ENCODE data around the gene ALOXE3.
"Not testable (repeated sequence)": the region's sequence is repeated elsewhere in the genome, so short reads cannot be mapped to it uniquely, and the experiment has no call there.

Gene ALOXE3

DNA sequence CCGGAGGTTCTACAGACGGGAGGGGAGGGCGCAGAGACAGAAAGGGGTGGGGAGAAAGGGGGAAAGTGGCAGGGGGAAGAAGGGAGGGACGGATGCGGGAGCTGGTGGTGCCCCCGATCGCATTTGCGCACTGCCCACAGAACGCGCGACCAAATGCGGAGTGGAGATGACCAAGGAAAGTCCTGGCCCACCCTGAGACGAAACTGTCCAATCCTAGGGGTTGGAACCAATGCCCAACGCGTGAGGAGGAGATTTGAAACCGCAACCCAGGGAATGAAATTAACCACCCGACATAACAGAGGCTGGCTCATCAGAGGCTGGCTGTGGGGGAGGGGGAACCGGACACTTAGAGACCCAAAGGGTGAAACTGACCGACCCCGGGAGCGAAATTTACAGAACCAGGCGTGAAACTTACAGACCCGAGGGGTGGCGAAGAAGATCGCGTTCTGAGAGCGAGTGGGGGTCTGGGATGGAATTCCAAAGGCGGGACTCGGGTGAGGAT lies 4.2 kb upstream of the ALOXE3 start:
- DNase-seq (ENCODE audit: low read depth): peak; percentile 51

DNA sequence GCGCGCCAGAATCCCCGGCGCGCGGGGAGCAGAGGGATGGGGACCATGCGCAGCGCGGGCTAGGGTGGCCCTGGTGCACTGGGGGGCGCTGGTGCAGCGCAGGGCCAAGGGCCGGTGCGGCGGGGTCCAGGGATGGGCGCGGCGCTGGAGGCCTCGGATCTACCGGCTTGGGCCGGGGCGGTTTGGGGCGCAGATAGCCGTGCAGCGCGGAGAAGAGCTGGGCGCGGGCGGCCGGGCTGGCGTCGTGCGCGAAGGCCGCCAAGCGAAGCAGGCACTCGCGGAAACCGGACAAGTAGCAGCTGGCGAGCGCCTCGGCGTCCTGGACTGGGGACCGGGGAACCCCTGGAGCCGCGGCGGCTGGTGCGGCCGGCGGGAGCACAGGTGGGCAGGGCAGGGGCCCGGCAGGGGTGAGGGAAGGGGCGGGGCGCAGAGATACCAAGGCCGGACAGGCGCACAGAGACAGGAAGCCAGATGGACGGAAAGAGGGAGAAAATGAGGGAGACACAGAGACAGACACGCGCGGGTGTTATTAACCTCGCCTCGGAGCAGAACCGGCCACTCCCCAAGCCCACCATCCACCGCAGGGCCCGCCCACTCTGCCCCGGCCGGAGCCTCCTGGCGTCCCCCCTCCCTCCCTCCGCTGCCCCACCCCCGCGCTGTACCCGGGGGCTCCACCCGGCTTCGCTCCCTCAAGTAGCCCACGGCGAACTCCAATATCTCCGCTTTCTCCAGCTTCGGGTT lies 3.5 kb upstream of the ALOXE3 start:
- peak; percentile 41 for DNase-seq (ENCODE audit: low read depth)

DNA sequence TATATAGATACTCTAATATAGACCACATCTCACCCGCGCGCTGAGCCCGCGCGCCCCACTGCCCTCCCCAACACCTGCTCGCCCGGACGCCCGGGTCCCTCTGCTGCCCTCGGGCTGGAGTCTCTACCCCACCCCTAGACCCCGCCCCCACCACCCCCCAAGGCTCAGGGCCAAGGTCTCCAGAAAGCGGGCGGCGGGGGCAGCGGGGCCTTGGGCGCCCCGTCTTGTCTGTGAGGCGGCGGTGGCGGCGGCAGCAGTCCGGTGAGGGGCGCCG lies 3.0 kb upstream of the ALOXE3 start:
- no peak for DNase-seq (ENCODE audit: low read depth)

DNA sequence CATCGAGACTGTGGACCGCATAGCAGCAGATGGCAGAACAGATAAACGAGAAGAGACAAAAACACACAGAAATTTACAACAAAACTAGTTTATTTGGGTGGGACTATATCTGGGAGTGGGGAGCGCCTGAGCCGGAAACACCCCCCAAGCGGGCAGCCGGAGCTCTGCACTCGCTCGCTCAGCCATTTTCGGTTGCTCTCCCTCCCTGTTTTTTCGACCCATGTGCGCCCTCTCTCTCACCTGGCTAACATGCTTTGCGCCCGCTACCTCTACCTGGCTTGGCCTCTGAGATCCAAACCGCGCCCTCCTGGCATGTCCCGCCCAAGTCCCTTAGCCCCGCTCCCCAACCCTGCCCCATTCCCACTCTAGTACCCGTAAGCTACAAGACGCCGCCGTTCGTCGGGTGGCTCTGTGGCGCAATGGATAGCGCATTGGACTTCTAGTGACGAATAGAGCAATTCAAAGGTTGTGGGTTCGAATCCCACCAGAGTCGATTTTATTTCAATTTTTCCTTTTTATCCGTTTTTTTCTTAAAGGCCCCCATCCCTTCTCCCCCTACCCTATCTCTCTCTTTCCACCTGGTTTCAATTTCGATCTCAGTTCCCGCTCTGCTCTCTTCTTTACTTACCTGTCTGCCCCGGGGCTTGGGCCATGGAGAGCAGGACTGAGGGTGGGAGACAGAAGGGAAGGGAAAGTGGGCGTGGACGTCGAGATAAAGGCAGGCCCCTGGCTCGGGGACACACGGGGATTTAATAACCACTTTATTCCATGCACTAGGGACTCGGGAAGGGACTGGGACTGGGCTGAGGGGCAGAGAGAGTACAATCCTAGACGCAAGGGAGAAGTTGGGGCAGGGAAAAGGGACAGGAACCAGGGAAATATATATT lies 2.4 kb upstream of the ALOXE3 start:
- peak; percentile 58 for DNase-seq (ENCODE audit: low read depth)

DNA sequence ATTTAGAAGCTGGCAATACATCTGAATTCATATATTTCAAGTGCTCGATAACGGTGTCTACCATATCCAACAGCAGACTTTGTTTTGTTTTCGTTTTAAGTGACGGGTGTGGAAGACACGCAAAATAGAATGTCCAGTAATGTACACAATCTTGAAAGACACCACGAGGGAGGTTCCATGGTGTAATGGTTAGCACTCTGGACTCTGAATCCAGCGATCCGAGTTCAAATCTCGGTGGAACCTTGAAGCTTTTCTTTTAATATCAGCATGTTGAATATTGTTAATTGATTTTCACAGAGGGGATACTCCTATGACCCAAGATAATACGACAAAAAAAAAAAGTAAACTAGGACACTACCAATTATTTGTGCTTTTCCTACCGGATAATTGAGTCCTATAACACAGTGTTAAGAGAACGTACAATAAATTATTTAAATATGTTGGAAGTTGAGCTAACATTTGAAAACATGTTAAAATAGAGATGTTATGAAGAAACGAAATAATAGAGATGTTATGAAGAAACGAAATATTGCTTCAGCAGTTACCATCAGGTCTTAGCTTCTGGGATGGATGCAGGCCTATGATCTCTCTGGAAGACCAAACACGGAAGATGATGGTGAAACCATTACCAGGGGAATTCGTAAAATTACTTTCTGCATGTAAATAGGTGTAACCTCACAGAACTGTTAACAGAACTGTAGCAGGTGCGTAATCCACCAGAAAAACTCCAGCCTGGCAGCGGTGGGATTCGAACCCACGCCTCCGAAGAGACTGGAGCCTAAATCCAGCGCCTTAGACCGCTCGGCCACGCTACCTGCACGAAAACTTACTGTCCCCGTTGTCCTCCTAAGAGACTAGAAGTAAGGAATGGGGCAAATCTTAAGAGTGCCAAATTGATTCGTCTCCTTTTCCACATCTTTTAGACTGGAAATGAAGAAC lies 1.5 kb upstream of the ALOXE3 start:
- peak; percentile 90 for DNase-seq (ENCODE audit: low read depth)

DNA sequence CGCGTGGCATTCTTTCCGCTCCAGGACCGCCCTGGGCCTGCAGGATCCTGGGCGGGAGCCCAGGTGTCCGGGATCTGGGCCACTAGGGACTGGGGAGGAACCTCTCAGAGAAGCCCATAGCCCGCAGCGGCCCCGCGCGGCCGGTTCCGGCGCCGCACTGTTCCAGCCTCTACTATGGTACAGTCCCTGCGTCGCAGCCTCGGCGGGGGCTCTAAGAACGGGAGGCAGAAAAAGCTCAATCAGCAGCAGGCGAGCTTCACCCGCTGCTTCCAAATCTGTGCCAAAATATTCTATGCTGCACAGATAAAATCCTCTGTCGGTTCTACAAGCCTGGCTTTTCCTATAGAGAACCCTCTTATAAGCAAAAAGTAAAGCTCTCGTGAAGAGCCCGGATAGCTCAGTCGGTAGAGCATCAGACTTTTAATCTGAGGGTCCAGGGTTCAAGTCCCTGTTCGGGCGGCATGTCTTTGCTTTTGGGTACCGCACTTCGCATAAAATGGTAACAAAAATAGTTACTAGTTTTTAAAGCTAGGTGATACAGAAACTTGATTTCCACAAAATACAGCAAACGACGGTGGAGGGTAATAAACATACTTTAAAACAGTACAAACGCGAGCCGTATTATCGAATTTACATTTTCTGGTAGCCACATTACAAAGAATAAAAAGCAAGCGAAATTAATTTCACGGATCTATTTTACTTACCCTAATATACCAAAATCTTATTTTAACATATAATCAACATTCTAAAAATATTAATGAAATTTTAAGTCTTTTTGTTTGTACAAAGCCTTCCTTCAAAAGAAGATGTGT lies 661 bp upstream of the ALOXE3 start:
- peak; percentile 72 for DNase-seq (ENCODE audit: low read depth)

DNA sequence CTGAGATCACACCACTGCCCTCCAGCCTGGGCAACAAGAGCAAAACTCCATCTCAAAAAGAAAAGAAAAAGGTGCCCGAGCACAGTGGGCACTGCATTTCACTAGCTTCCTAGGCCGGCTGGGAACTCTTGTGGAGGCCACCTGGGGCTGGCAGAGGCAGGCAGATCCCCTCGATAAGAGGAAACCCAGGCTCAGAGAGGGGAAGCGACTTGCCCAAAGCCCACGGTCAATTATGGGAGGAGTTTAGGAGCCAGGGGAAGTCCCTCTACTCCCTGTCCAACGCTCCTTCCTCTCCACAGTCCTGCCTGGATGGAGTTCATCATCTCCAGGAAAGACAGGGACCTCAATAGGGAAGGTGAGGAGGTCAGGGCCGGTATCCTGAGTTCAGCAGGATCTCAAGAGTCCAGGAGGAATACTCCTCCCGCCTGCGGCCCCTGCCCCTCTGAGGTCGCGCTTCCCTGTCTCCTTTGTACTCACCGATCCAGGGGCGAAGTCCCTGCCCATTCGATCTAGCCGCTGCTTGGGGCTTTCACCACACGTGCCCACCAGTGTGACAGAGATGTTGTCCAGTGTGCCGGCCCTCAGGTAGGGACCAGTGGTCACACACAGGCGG lies 841 bp downstream of the ALOXE3 start:
- DNase-seq (ENCODE audit: low read depth): no peak

DNA sequence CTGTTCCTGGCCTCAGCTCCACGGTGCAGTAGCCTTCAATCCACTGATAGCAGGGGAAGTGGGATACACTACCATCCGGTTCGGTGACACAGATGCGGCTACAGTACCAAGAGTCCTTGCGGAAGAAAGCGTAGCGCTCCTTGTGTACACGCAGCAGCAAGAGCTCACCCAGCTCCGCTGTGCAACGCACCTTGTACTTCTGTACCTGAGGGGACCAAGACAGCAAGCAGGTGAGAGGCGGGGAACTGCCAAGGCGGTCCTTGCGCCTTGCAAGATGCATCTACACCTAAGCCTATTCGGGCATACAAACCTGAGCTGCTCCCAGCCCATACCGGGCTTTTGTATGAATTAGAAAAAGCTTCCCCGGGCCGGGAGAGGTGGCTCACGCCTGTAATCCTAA lies 1.5 kb downstream of the ALOXE3 start:
- no peak for DNase-seq (ENCODE audit: low read depth)

DNA sequence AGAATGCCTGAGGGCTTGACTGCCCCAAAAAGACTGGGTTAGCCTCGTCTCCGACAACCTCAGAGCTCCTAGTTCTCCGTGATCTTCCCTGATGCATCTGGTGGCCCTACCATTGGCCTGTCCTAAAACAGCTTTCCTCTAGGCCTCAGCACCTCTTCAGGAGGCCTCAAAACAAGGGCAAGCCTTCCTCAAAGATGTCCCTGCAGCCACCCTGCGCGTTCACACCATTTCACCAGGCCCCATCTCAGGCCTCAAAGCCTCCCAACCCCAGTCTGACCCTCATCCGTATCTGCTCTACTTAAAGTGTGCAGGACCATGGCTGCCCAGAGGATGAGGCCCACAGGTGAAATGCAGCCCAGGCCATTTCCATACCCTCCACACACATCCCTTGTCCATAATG lies 7.4 kb downstream of the ALOXE3 start:
- DNase-seq (ENCODE audit: low read depth): no peak

DNA sequence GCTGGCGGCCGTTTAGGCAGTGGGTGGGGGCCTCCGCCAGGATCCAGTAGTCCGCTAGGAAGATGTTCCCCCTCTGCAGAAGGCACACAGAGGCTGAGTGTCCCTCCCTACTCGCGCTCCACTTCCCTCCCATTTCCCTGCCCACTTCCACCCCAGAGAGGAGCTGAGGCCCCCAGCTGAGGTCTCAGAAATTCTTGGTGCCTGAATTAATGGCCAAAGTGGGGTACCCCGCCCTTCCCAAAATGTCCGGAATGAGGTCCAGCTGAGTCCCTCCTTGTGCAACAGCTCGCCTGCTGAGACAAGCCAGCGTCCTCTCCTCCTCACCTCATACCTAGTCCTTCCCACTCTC lies 7.9 kb downstream of the ALOXE3 start:
- no peak for DNase-seq (ENCODE audit: low read depth)

DNA sequence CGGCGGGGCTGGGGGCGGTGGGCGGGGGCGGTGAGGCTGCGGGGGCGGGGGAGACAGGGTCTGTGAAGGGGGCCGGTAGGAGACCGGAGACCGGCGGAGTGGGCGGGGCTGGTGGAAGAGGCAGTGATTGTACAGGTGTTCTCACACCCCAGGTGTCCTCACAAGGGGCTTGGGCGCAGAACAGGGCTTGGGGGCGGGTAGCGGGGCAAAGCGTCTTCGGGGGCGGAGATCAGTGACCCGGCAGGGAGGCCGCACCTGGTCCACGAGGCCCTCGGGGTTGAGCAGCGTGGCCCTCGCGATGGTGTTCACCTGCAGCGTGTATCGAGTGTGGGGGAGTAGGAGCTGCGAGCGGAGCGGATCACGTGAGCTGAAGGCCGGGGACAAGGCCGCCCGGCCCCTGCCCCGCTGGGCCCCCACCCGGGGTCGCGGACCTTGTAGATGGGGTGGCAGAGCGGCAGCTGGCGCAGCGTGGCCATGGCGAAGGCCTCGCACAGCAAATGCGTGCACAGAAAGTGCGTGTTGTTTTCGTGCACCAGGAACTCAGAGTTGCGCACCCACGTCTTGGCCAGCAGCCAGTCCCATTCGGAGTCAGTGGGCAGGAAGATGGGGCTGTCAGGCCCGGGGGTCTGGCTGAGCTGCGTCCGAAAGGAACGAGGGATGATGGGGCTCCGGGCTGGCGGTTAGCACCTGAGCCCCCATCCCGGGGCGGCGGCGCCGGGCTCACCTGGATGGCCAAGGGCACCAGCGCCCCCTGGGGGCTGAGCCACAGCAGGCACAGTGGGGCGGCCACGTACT lies 8.5 kb downstream of the ALOXE3 start:
- no peak for DNase-seq (ENCODE audit: low read depth)

DNA sequence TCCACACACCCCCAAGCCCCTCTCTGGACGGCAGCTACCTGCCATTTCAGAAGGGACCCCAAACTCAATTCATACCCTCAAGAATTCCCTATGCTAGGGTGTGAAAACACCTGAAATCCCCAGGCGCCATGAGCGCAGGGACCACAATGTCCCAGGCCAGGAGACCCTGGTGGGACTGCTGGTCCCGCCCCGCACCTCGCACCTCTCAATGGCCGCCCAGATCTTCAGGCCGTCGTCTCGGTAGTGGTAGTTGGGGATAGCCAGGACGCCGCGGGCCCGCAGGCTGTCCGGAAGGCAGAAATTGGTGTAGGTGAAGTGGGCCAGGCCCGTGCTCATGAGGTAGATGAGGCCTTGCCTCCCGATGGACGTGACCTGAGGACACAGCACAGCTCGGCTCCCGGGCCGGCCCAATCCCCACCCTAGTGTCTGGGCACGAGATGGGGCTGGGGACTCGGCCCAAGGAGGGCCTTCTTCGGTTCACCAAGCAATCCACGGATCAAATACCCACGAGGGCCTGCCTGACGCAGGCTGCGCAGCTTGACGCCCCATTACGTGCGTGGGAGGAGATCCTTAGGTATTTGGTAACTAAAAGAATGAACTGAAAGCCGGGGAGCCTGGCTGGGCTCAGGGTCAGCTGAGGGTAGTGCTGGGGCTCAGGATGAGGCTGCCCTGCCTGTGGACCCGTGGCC lies 9.2 kb downstream of the ALOXE3 start:
- no peak for DNase-seq (ENCODE audit: low read depth)

DNA sequence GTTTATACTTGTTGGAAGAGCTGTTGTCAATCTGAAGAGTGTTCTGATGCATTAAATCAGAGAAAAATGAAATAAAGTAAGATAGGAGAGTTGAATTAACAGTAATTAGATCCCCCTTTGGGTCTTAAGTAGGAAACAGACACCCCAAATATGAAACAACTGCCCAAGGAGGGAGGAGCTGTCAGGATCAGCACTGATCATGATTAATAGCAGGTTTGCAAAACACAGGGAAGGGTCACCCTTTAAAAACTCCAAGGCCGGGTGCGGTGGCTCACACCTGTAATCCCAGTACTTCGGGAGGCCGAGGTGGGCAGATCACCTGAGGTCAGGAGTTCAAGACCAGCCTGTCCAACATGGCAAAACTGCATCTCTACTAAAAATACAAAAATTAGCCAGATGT lies 11.3 kb downstream of the ALOXE3 start:
- not testable (repeated sequence) for DNase-seq (ENCODE audit: low read depth)

DNA sequence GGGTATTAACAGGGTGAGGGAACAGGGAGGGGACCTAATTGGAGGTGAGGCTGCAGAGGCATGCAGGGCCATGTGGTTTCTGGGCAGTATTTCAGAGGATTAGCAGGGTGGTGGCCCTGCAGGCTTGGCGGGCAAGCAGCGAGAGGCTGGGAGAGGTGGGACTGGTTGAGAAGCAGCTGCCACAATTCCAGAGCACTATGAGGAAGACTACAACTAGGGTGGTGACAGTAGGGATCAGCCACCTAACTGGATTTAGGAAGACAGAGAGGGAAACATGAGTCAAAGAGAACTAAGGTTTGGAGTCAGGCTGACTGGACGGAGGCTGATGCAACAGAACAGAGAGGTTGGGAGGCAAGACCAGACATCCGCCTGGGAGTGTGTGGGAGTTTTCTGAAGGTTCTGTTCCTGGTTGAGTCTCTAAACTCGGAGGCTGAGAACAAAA lies 12.3 kb downstream of the ALOXE3 start:
- DNase-seq (ENCODE audit: low read depth): peak; percentile 53

DNA sequence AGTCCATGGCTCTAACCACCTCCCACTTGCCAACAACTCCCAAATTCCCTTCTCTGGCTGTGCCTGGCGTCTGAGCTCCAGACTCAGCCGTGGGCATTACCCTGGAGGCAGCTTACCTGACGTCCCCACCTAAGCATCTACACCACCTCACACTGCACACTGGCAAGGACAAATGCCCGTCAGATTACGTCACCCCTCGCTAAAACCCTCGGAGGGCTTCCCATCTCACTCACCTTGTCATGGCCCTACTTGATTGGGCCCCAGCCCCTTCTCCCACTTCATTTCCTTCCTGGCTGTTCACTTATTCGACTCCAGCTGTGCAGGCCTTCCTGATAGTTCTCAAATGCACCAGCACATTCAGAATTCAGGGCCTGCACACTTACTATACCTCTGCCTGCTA lies 13.4 kb downstream of the ALOXE3 start:
- no peak for DNase-seq (ENCODE audit: low read depth)

DNA sequence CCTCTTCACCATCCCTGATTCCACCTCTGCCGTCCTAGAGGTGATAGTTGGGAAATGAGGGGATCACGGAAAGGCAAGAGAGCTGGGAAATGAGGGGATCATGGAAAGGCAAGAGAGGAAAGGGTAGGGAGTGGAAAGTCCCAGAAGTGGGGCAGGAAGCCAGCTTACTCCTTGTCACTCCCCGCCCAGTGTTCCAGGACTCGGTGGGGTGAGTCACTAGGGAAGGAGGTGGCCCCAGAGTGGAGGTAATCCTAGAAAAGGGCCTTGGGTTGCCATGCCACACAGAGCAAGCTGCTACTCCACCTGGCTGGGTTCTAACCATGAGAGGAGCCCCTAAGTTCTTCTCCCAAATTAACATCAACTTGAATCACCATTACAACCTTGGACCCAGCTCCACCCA lies 14.8 kb downstream of the ALOXE3 start:
- DNase-seq (ENCODE audit: low read depth): no peak

DNA sequence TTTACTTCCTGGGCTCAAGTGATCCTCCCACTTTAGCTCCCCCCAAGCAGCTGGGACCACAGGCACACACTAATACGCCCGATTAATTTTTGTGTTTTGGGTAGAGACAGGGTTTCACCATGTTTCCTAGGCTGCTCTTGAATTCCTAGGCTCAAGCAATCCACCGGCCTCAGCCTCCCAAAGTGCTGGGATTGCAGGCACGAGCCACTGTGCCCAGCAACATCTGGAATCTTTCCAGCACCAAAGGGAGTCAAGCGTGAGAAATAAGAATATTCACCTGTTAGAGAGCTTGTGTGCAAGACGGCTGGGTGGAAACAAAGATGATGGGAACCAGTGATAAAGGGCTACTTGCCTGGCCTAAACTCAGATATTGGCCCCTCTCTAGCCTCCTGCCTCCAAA lies 16.6 kb downstream of the ALOXE3 start:
- no peak for DNase-seq (ENCODE audit: low read depth)

DNA sequence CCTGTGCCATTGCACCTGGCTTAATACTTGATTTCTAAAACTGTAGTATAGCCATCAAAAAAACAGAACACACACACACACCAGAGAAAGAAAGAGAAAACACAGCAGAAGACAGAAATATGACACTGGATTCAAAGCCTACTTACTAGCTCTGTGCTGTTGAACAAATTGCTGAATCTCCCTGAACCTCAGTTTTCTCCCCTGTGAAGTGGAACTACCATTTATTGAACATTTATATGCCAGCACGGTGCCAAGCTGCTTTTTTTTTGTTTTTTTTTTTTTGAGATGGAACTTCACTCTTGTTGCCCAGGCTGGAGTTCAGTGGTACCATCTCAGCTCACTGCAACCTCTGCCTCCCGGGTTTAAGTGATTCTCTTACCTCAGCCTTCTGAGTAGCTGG lies 17.6 kb downstream of the ALOXE3 start:
- DNase-seq (ENCODE audit: low read depth): no peak

DNA sequence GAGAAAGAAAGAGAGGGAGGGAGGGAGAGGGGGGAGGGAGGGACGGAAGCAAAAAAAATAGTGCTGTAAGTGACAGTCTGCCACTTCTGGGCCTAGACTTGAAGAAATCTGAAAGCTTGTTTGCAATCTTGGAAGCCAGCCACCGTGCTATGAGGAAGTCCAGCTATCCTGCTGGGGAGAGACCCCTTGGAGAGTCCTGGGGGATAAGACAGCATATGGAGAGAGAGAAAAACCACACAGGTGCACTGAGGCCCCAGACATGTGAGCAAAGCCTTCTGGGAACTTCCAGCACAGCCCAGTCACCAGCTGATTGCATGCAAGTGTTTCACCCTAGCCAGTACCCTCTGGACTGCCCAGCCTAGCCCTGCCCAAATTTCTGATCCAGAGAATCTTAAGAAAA lies 18.2 kb downstream of the ALOXE3 start:
- DNase-seq (ENCODE audit: low read depth): no peak

DNA sequence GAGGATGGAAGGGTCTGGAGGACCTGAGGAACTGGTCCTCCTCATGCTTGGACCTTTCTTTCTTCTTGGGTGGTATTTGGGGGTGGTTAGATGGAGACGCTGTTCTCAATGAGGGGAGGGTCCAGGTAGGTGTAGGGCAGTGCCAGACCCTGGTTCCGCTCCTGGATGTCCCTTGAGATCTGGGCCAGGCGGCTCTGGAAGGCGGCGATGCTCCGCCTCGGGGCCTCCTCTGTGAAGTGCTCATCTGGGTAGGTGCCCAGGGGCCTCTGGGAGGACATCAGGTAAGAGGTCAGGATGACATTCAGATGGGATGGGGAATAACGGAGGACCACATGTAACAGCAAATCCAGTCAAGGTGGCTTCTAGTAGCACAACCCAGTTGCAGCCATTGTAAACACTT lies 21.8 kb downstream of the ALOXE3 start:
- no peak for DNase-seq (ENCODE audit: low read depth)

Measured in amniotic epithelial cell (primary cell).